GM12873 (cell line): ENCODE data around the gene PTPRN2.

Source experiments
- TF ChIP-seq, protein P1 (sequence below): IDR thresholded peaks from 2 replicates; pipeline ENCODE4 v1.5.1; 2012; ENCODE audit warnings: low read depth, mild to moderate bottlenecking, moderate library complexity, low read length, control low read depth; ENCODE audit not compliant: insufficient read depth; ENCODE audit errors: missing control alignments

The PTPRN2 gene

DNA sequence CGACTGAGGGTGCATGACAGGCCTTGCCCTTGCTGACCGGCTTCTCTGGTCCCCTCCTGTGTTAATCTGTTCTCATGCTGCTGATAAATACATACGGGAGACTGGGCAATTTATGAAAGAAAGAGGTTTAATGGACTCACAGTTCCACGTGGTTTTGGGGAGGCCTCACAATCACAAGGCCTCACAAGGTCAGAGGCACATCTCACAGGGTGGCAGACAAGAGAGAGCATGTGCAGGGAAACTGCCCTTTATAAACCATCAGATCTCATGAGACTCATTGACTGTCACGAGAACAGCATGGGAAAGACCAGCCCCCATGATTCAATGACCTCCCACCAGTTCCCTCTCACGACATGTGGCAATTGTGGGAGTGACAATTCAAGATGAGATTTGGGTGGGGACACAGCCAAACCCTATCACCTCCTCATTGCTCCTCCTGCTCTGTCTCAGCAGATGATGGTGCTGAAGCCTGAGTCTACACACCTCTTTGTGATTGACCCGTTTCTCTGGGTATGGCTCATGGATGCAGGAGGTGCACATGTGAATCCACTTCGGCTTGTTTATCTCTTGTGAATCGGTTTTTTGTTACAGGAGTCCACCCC lies 703.1 kb downstream of the PTPRN2 start:
- TF ChIP-seq, protein P1, sequence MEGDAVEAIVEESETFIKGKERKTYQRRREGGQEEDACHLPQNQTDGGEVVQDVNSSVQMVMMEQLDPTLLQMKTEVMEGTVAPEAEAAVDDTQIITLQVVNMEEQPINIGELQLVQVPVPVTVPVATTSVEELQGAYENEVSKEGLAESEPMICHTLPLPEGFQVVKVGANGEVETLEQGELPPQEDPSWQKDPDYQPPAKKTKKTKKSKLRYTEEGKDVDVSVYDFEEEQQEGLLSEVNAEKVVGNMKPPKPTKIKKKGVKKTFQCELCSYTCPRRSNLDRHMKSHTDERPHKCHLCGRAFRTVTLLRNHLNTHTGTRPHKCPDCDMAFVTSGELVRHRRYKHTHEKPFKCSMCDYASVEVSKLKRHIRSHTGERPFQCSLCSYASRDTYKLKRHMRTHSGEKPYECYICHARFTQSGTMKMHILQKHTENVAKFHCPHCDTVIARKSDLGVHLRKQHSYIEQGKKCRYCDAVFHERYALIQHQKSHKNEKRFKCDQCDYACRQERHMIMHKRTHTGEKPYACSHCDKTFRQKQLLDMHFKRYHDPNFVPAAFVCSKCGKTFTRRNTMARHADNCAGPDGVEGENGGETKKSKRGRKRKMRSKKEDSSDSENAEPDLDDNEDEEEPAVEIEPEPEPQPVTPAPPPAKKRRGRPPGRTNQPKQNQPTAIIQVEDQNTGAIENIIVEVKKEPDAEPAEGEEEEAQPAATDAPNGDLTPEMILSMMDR, result no peak

DNA sequence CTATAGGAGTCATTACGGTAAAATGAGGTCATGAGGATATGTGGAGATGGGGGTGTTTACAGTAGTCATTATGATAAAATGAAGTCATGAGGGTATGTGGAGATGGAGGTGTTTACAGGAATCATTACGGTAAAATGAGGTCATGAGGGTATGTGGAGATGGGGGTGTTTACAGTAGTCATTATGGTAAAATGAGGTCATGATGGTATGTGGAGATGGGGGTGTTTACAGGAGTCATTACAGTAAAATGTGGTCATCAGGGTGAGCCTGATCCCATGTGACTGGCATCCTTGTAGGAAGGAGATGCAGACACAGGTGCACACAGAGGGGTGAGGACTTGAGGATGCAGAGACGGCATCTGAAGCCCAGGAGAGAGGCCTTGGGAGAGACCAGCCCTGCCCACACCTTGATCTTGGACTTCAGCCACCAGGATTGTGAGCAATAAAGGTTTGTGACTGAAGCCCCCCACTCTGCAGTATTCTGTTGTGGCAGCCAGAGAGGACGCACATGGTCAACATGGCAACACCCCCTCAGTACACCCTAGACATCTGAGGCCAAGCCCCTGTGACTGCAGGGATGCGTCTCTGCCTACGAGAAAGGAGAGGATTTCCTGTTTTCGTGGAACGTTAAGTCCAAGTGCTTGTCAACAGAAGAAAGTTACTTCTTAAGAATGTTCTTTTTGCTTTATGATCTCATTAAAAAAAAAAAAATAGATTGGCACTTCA lies 706.4 kb downstream of the PTPRN2 start:
- TF ChIP-seq, protein P1, result no peak

DNA sequence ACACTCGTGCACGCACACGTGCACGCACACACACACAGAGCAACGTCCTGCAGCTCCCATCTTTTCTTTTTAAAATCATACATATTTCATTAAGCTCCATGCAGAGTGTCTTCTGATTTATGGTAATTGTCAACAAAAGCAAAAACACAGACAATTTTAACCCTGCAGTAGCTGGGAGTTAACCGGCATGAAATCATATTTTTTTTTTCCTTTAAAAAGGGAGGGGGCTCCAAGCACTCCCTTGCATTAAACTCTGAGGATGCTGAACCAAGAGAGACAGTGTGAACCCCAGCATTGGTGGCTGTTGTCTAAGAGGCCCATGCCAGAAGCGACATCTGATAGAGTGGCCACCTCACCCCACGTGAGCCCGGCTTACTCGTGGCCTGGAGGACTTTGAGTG lies 708.2 kb downstream of the PTPRN2 start:
- TF ChIP-seq, protein P1, result no peak

DNA sequence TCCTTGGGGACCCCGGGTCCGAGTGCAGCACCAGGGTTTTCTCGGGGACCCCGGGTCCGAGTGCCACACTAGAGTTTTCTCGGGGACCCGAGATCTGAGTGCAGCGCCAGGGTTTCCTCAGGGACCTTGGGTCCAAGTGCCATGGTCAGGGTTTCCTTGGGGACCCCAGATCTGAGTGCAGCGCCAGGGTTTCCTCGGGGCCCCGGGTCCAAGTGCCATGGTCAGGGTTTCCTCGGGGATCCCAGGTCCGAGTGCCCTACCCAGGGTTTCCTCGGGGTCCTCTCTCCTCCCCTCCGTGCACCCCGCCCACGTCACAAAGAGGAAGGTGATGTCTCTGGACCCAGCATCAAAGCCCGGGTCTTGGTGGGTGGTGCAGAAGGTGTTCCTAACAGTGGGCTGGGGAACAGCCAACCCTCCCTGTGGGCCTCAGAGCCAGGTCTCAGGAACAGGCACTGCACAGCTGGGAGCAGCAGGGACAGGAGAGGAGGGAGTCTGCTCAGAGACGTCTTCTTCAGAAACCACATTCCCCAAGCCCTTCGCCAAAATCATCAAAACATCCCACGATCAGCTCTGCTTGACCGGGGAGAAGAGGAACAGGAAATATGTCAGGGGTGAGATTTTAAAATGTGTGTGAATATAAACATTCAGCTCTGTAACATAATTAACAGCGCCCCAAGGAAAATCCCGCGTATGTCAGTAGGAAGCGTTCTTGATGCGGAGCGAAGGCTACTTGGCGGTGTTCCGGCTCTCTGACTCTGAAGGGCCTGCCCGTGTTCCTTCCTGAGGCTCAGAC lies 710.1 kb downstream of the PTPRN2 start:
- TF ChIP-seq, protein P1, result no peak

DNA sequence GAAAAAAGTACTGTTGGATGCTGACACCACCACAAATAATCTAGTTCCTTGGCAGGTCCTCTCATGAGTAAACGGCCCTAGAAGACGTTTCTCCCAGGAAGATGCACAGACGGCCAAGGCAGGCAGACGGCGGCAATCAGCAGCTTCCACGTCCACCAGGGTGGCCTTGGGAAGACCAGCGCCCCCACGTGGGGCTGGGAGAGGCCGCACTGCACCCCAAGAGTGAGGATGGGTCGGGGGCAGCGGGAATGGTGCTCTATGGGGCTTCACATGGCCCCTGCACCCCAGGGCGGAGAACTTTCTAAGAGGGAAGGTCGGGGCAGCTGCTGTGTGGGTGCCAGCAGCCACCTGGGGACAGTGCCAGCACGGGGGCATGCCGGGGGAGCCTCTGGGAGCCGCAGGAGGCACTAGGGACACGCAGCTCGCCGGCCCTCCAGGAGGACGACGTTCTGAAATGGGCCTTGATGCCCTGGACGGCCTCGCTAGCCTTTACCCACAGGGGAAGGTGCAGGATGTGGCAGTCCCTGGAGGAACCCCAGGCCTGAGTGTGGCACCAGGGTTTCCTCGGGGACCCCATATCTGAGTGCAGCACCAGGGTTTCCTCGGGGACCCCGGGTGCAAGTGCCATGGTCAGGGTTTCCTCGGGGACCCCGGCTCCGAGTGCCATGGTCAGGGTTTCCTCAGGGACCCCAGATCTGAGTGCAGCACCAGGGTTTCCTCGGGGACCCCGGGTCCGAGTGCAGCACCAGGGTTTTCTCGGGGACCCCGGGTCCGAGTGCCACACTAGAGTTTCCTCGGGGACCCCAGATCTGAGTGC lies 710.9 kb downstream of the PTPRN2 start:
- TF ChIP-seq, protein P1, result no peak

DNA sequence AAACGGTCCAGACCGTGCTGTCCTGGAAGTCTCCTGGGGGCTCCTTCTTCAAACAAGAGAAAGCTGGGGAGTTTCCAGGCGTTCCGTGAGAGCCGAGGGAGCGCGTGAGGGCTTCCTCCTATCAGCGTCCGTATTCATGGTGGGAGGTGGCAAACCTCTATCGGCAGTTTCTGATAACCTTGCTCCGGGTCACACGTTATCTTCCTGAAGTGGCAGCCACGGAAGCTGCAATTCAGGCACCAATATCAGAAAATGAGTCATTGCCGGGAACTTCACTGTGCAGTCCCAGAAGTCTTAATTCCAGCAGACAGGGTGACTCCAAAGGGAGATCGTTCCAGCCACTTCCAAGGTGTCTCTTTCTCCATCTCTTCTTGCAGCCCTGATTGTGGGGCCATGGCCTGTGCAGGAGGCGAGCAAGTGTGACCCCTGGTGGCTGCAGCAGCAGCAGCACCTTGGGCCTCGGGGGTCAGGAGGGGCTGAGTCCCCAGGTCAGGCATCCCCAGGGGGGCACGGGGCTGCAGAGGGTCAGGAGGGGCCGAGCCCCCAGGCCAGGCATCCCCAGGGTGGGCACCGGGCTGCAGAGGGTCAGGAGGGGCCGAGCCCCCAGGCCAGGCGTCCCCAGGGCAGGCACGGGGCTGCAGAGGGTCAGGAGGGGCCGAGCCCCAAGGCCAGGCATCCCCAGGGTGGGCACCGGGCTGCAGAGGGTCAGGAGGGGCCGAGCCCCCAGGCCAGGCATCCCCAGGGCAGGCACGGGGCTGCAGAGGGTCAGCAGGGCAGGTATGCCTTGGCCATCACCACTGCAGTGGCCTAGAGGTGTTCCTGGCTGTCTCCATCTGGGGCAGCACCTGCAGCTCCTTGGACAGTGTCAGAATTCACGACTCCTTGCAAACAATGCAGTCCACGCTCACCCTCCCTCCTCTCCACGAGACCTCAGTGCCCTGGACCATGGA lies 712.1 kb downstream of the PTPRN2 start:
- TF ChIP-seq, protein P1, result peak; percentile 23
